B cell (primary cell): ENCODE results near the gene PPP2R5C. TPM values are rescaled to one million over a fixed set of nuclear protein-coding genes. Genes with fewer than 3 reads are reported as not detected.

Experiments used
- ATAC-seq: fragments of 200-7000 bp; cut with Tn5 transposase; one replicate; pipeline ENCODE4 v1.10.0; 2021; ENCODE audit warnings: low read depth, mild to moderate bottlenecking, moderate number of reproducible peaks, moderate library complexity
- CTCF ChIA-PET: fragments of 350-600 bp; sonication (Branson Sonifier 250); formaldehyde crosslinking; loops from one replicate; lab custom pipeline; 2021; ENCODE audit warnings: antibody characterized with exemption, inconsistent platforms; lab: Charles Lee
- POLR2A ChIA-PET: fragments of 350-600 bp; sonication (Branson Sonifier 250); formaldehyde crosslinking; loops from one replicate; lab custom pipeline; 2021; ENCODE audit warnings: antibody characterized with exemption; lab: Charles Lee
- DNase-seq: peaks from one replicate; pipeline ENCODE4 v3.0.0; 2013
- H2AFZ ChIP-seq: 2 replicates; pipeline ENCODE4 v1.6.1; 2012; ENCODE audit warnings: mild to moderate bottlenecking, low read depth, low read length; ENCODE audit not compliant: insufficient read depth, poor library complexity, severe bottlenecking
- H3K27ac ChIP-seq, 2 donors: 1 replicate in 1 of 2; 2 replicates in 1 of 2; pipeline ENCODE4 v1.5.1; 2012 to 2013; ENCODE audit warnings: low read length in 2 of 2, mild to moderate bottlenecking in 2 of 2, moderate library complexity in 1 of 2
- H3K27me3 ChIP-seq, 4 experiments: fragments of 200-600 bp in 1 of 4; sonication (generic) in 1 of 4; replicated peaks in 1 of 4; 1 replicate in 2 of 4; 2 replicates in 2 of 4; pipeline versions ENCODE4 v1.6.1 to v1.7.0; 2013 to 2016; ENCODE audit warnings: low read length in 3 of 4, mild to moderate bottlenecking in 2 of 4, mixed read lengths in 1 of 4, moderate library complexity in 1 of 4; ENCODE audit not compliant: insufficient read depth in 4 of 4, control insufficient read depth in 3 of 4; ENCODE audit errors: control extremely low read depth in 1 of 4
- H3K36me3 ChIP-seq, 2 experiments: replicated peaks in 1 of 2; 1 replicate in 1 of 2; 2 replicates in 1 of 2; pipeline versions ENCODE4 v1.6.1 to v1.7.1; 2013; ENCODE audit warnings: low read length in 1 of 2; ENCODE audit not compliant: insufficient read depth in 2 of 2, control insufficient read depth in 1 of 2; ENCODE audit errors: control extremely low read depth in 1 of 2, extremely low read depth in 1 of 2
- H3K4me1 ChIP-seq, 2 donors: fragments of 200-600 bp in 1 of 2; sonication (generic) in 1 of 2; 1 replicate in 1 of 2; 2 replicates in 1 of 2; pipeline versions ENCODE4 v1.5.1 to v1.6.1; 2013 to 2017; ENCODE audit warnings: low read length in 2 of 2; ENCODE audit not compliant: control insufficient read depth in 2 of 2, insufficient read depth in 2 of 2
- H3K4me2 ChIP-seq: replicated peaks from 2 replicates; pipeline ENCODE3; 2012; ENCODE audit warnings: mild to moderate bottlenecking, low read depth, low read length; ENCODE audit not compliant: poor library complexity, severe bottlenecking
- H3K4me3 ChIP-seq, 5 experiments: fragments of 200-600 bp in 1 of 5; sonication (generic) in 1 of 5; 1 replicate in 3 of 5; 2 replicates in 2 of 5; pipeline versions ENCODE4 v1.5.1 to v1.7.0; 2011 to 2016; ENCODE audit warnings: low read length in 4 of 5, mild to moderate bottlenecking in 4 of 5, low read depth in 2 of 5, control low read depth in 1 of 5, moderate library complexity in 1 of 5; ENCODE audit not compliant: insufficient read depth in 1 of 5; ENCODE audit errors: control extremely low read depth in 1 of 5, extremely low read depth in 1 of 5
- H3K79me2 ChIP-seq: fragments of 200-600 bp; sonication (generic); one replicate; pipeline ENCODE4 v1.6.0; 2016; ENCODE audit warnings: low read length; ENCODE audit not compliant: control insufficient read depth, insufficient read depth
- H3K9ac ChIP-seq: fragments of 200-600 bp; sonication (generic); 2 replicates; pipeline ENCODE4 v1.6.1; 2017; ENCODE audit warnings: mild to moderate bottlenecking, low read length, moderate library complexity
- H3K9me3 ChIP-seq, 3 donors: one replicate each; pipeline versions ENCODE4 v1.6.1 to v1.7.1; 2013; ENCODE audit warnings: low read length in 2 of 3; ENCODE audit not compliant: control insufficient read depth in 2 of 3, insufficient read depth in 1 of 3; ENCODE audit errors: control extremely low read depth in 1 of 3
- H4K20me1 ChIP-seq: 2 replicates; pipeline ENCODE4 v1.6.0; 2012; ENCODE audit warnings: mild to moderate bottlenecking, low read length; ENCODE audit not compliant: insufficient read depth, control insufficient read depth, poor library complexity, severe bottlenecking
- H3K27ac Mint-ChIP-seq: one replicate; pipeline ENCODE4 v1.8.0; 2021; ENCODE audit warnings: mixed read lengths
- H3K27me3 Mint-ChIP-seq: one replicate; pipeline ENCODE4 v1.8.0; 2021; ENCODE audit warnings: mixed read lengths
- H3K4me1 Mint-ChIP-seq: one replicate; pipeline ENCODE4 v1.8.0; 2021; ENCODE audit warnings: mixed read lengths
- H3K4me3 Mint-ChIP-seq: one replicate; pipeline ENCODE4 v1.8.0; 2021; ENCODE audit warnings: mixed read lengths
- H3K9me3 Mint-ChIP-seq: one replicate; pipeline ENCODE4 v1.8.0; 2022; ENCODE audit warnings: mixed read lengths; ENCODE audit not compliant: insufficient read depth
- EZH2 ChIP-seq: IDR thresholded peaks from 2 replicates; pipeline ENCODE4 v1.6.1; 2012; ENCODE audit warnings: borderline replicate concordance, low read depth, mild to moderate bottlenecking, moderate library complexity, low read length; ENCODE audit not compliant: insufficient read depth, poor library complexity, severe bottlenecking
- WGBS: methylation state at CpG from one replicate; pipeline ENCODE4 v1.1.5; 2013; ENCODE audit warnings: missing lambda C conversion rate; ENCODE audit not compliant: insufficient coverage; 5-methylcytosine and 5-hydroxymethylcytosine counted together
- intact Hi-C: fragments of 100-400 bp; cut with micrococcal nuclease; formaldehyde crosslinking; loops from one replicate; pipeline ENCODE4 v1.10.0; 2022
- polyA plus RNA-seq: library from polyadenylated mRNA; depleted of rRNA; stranded (reverse); fragments of >200 nt; gene quantifications from 2 replicates; pipeline ENCODE4 v1.2.3, GENCODE V29; 2012
- total RNA-seq, 2 donors: library from RNA; stranded (reverse); fragments of 120-200 nt in 1 of 2; gene quantifications; 1 replicate in 1 of 2; 2 replicates in 1 of 2; pipeline versions ENCODE4 v1.2.3 to v1.2.4, GENCODE V29; 2013 to 2022
- TF ChIP-seq, protein P1 (sequence below): fragments of 200-600 bp; IDR thresholded peaks from one replicate; pipeline ENCODE4 v1.8.0; 2022; ENCODE audit warnings: antibody characterized with exemption, mild to moderate bottlenecking

Gene PPP2R5C
- total and polyA plus RNA-seq, 2 donors (not counting 1 experiment from before 2014, with no cell fraction given) = 91.7 to 330 TPM

DNA sequence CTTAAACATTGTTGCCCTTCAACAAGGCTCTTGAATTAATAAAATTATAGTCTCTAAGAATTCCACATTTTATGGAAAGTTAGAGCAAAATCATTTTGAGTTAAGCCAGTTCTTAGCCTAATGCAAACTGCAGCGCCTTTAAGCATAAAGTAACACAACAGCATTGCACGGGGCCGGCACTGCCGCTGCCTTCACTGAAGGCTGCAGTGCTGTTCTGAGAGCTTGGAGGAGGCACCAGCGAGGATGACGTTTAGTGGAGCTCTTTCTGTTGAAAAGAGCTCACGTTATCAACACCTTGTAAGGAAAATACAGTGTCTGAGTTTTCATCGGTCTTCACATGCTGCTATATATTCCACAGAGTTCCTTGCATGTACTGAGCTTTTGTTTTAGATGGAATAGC lies 164.6 kb downstream of the PPP2R5C start:
- no peaks in the 10 kb centered on the region for H3K4me1 ChIP-seq
- CTCF ChIA-PET = interaction anchor here (0.7 kb wide), 1 partner anchor 156 kb away, joined by 3 read pairs; no protein-coding TSS in a partner anchor
- H3K4me2 ChIP-seq = no peak overlapping the region
- POLR2A ChIA-PET = no interaction called here
- Mint-ChIP-seq H3K9me3 (no peaks in the 10 kb centered on the region), H3K27me3 (no peaks in the 10 kb centered on the region), H3K4me1 (no peaks in the 10 kb centered on the region), H3K4me3 (no peak overlapping the region), H3K27ac (no peak overlapping the region)
- DNase-seq (no peak), ATAC-seq (no peak)
- intact Hi-C loops = no loop called here
- no peaks in the 10 kb centered on the region for H4K20me1 ChIP-seq
- H3K9ac ChIP-seq = no peak overlapping the region
- no peak overlapping the region for H3K27ac ChIP-seq
- 96% methylated on average over 6 of the region's 8 CpGs for WGBS
- H3K4me3 ChIP-seq = no peak overlapping the region
- H3K9me3 ChIP-seq = no peaks in the 10 kb centered on the region
- no peaks in the 10 kb centered on the region for H3K27me3 ChIP-seq
- no peak overlapping the region for H2AFZ ChIP-seq
- H3K36me3 ChIP-seq = peaks cover 3 to 26% of the 10 kb centered on the region in 2 experiments
- TF ChIP-seq, protein P1, sequence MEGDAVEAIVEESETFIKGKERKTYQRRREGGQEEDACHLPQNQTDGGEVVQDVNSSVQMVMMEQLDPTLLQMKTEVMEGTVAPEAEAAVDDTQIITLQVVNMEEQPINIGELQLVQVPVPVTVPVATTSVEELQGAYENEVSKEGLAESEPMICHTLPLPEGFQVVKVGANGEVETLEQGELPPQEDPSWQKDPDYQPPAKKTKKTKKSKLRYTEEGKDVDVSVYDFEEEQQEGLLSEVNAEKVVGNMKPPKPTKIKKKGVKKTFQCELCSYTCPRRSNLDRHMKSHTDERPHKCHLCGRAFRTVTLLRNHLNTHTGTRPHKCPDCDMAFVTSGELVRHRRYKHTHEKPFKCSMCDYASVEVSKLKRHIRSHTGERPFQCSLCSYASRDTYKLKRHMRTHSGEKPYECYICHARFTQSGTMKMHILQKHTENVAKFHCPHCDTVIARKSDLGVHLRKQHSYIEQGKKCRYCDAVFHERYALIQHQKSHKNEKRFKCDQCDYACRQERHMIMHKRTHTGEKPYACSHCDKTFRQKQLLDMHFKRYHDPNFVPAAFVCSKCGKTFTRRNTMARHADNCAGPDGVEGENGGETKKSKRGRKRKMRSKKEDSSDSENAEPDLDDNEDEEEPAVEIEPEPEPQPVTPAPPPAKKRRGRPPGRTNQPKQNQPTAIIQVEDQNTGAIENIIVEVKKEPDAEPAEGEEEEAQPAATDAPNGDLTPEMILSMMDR = no peak
- TF ChIP-seq EZH2 = no peak
- H3K79me2 ChIP-seq = no peaks in the 10 kb centered on the region

DNA sequence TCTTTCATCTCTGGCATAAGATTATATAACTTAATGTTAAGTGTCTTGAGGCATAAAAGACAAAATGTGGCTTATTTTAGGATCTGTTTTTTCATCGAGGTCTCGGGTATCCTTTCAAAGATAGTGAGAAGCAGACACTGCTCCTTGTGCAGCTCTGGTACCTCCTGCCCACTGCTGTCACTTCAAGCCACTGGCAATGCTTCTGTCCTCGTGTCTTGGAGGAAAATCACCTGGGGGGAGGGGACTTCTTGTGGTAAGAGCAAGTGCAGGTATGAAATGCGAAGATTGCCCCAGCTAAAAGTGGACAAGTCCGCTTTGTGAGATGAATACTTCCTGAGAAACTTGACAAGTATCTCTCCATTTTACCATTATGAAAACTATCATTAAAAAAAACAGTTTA lies 165.1 kb downstream of the PPP2R5C start:
- DNase-seq (no peak), ATAC-seq (no peak)
- TF ChIP-seq EZH2 = no peak
- TF ChIP-seq, protein P1 = no peak
- no peaks in the 10 kb centered on the region for H4K20me1 ChIP-seq
- no peaks in the 10 kb centered on the region for H3K27me3 ChIP-seq
- peaks cover 3 to 25% of the 10 kb centered on the region in 2 experiments for H3K36me3 ChIP-seq
- H3K4me3 ChIP-seq = no peak overlapping the region
- CTCF ChIA-PET = no interaction called here
- intact Hi-C loops = no loop called here
- H3K9me3 ChIP-seq = no peaks in the 10 kb centered on the region
- Mint-ChIP-seq H3K27me3 (no peaks in the 10 kb centered on the region), H3K27ac (no peak overlapping the region), H3K4me1 (no peaks in the 10 kb centered on the region), H3K4me3 (no peak overlapping the region), H3K9me3 (no peaks in the 10 kb centered on the region)
- POLR2A ChIA-PET = no interaction called here
- no peaks in the 10 kb centered on the region for H3K4me1 ChIP-seq
- no peak overlapping the region for H3K9ac ChIP-seq
- H3K4me2 ChIP-seq = no peak overlapping the region
- no peak overlapping the region for H2AFZ ChIP-seq
- no peaks in the 10 kb centered on the region for H3K79me2 ChIP-seq
- no peak overlapping the region for H3K27ac ChIP-seq
- 86% methylated on average over 3 of the region's 5 CpGs for WGBS
